ENCODE measurements around the gene INPP5A.

DNA sequence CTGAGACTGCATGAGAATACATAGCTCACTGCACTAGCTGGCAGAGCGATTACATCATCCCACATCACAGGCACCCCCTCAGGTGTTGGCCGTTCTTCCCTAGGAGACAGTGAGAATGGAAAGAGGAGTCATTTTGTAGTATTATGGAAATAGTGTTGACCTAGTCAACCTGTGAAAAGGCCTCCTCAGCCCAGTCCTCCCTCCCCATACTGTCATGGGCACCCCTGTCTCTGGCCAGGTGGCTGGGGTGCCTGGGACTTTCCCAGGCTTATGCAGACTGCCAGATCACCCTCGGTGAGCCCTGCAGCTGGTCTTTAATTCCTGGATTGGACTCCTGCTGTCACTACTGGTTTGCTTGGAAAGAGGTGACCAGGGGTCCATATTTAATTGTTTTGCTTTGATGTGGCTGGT lies 4.0 kb downstream of the INPP5A start:
- no peak for TF ChIP-seq CTCF (conservative IDR thresholded peaks at IDR 0.05)
- no peak for TF ChIP-seq ZFX (IDR thresholded peaks at IDR 0.05)
